WI38 (cell line): ENCODE measurements around the gene GNG7.

Experiments used
- H3K4me3 ChIP-seq: 2 replicates; pipeline ENCODE4 v1.5.1; 2011; ENCODE audit warnings: low read depth, mild to moderate bottlenecking, control low read depth, low read length
- CTCF ChIP-seq: IDR thresholded peaks from 2 replicates; pipeline ENCODE4 v1.5.1; 2012; ENCODE audit warnings: low read depth, mild to moderate bottlenecking, control low read depth, low read length

Gene GNG7

GRCh38 chr19:2619076-2619475, 83.4 kb downstream of the GNG7 start:
- TF ChIP-seq CTCF: no peak
- no peak overlapping the region for H3K4me3 ChIP-seq

GRCh38 chr19:2618611-2619010, 83.9 kb downstream of the GNG7 start:
- no peak overlapping the region for H3K4me3 ChIP-seq
- no peak for TF ChIP-seq CTCF

GRCh38 chr19:2617393-2618165, 84.9 kb downstream of the GNG7 start:
- no peak overlapping the region for H3K4me3 ChIP-seq
- no peak for TF ChIP-seq CTCF

- no peak for TF ChIP-seq CTCF
- no peak overlapping the region for H3K4me3 ChIP-seq
Observed at GRCh38 chr19:2616741-2617392, 85.6 kb downstream of the GNG7 start.

- H3K4me3 ChIP-seq: no peak overlapping the region
- TF ChIP-seq CTCF: no peak
Observed at GRCh38 chr19:2615782-2616181, 86.7 kb downstream of the GNG7 start.

- peak; percentile 89 for TF ChIP-seq CTCF
- H3K4me3 ChIP-seq: no peak overlapping the region
Observed at GRCh38 chr19:2613507-2614295, 88.8 kb downstream of the GNG7 start.

- no peak for TF ChIP-seq CTCF
- no peak overlapping the region for H3K4me3 ChIP-seq
Observed at GRCh38 chr19:2612619-2613249, 89.8 kb downstream of the GNG7 start.
